ENCODE results near the gene SKI.

The SKI gene

GRCh38 chr1:2358651-2359640 is 130.8 kb downstream of the SKI start:
- no peak for TF ChIP-seq CTCF (IDR thresholded peaks at IDR 0.05; ENCODE audit: low read depth, low read length, missing control alignments)
- H3K4me3 ChIP-seq (ENCODE audit: low read depth, low read length) = no peak overlapping the region
- DNase-seq (ENCODE audit: low read depth) = no peak
